ENCODE measurements around the gene DEDD2. TPM values are rescaled to one million over a fixed set of nuclear protein-coding genes. Genes with fewer than 3 reads are reported as not detected.

Gene DEDD2
- total RNA-seq, 1 experiment from 2014 or later = 34.4 TPM

DNA sequence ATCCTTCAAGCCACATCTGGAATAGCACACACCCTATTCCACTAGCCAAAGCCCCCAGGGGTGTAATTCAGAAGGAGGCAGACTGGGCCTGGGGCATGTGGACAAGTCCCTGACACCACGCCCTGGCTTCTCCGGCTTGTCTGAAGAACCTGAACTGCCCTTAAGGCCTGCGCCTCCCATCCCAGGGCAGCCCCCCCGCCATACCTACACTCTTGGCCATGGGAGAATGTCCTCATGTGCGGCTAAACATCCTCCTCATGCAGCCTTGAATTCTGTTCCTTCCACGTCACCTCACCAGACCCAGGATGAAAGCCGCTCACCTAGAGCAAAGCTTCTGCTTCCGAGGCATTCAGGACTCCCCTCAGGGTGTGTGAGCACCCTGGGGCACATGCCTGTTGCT lies 60.9 kb downstream of the DEDD2 start:
- ATAC-seq = no peak
- H3K27me3 ChIP-seq (ENCODE audit: low read length) = no peaks in the 10 kb centered on the region
- POLR2A ChIA-PET (ENCODE audit: unreplicated experiment) = no interaction called here

DNA sequence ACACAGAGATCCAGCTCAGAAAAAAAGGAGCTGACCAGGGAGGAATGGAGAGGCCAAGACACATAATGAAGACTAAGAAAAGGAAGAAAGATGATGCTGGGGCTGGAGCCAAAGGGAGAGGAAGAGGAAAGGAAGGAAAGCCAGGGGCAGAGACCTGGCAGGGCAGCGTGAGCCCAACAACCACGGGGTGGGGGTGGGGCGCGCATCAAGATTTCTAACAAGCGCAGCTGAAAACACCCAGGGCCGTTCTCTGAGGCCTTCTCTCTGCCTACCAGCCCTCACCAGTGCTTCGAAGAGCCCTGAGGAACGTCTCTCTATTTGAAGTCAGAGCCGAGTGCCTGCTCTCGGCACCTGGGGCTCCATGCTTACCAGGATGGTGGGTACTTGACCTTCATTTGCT lies 61.7 kb downstream of the DEDD2 start:
- H3K36me3 ChIP-seq (ENCODE audit: low read depth, low read length) = no peaks in the 10 kb centered on the region
- H2AFZ ChIP-seq (ENCODE audit: low read length) = no peak overlapping the region
- TF ChIP-seq EZH2phosphoT487 (IDR thresholded peaks at IDR 0.05; ENCODE audit: borderline replicate concordance, low read length) (no peak), EZH2 (IDR thresholded peaks at IDR 0.05; ENCODE audit: low read length, unreplicated experiment) (no peak), CTCF (conservative IDR thresholded peaks at IDR 0.05; ENCODE audit: low read depth, low read length) (no peak)
- DNase-seq (no peak), ATAC-seq (no peak)
- no TSS peak for BruUV-seq (replicated peaks)
- H3K27ac ChIP-seq (ENCODE audit: low read length) = no peak overlapping the region
- ChIA-PET POLR2A (ENCODE audit: unreplicated experiment) (no interaction called here), CTCF (no interaction called here)
- H3K4me2 ChIP-seq (ENCODE audit: low read length) = no peak overlapping the region
- no peaks in the 10 kb centered on the region for H3K9me3 ChIP-seq (ENCODE audit: low read length)
- H3K9me2 ChIP-seq (replicated peaks; ENCODE audit: low read length) = no peaks in the 10 kb centered on the region
- H3K4me3 ChIP-seq (ENCODE audit: low read length) = no peak overlapping the region
- intact Hi-C loops (cut with micrococcal nuclease) = no loop called here
- H3K4me1 ChIP-seq (ENCODE audit: insufficient read depth, low read length) = no peaks in the 10 kb centered on the region
- no peaks in the 10 kb centered on the region for H3K79me2 ChIP-seq (ENCODE audit: low read length)
- no peaks in the 10 kb centered on the region for H4K20me1 ChIP-seq (ENCODE audit: low read length)
- H3K9ac ChIP-seq (ENCODE audit: low read length) = no peak overlapping the region
- H3K27me3 ChIP-seq (ENCODE audit: low read length) = no peaks in the 10 kb centered on the region
- H3F3A ChIP-seq (ENCODE audit: low read length, unreplicated experiment) = no peaks in the 10 kb centered on the region

More for the DNA sequence above, 60.9 kb downstream of the DEDD2 start:
- H3K4me3 ChIP-seq (ENCODE audit: low read length) = no peak overlapping the region
- CTCF ChIA-PET = no interaction called here
- H3K4me1 ChIP-seq (ENCODE audit: insufficient read depth, low read length) = no peaks in the 10 kb centered on the region
- no peak overlapping the region for H3K4me2 ChIP-seq (ENCODE audit: low read length)
- intact Hi-C loops (cut with micrococcal nuclease) = no loop called here
- no peaks in the 10 kb centered on the region for H3K79me2 ChIP-seq (ENCODE audit: low read length)
- no peak overlapping the region for H3K9ac ChIP-seq (ENCODE audit: low read length)
- H4K20me1 ChIP-seq (ENCODE audit: low read length) = no peaks in the 10 kb centered on the region
- H3K9me2 ChIP-seq (replicated peaks; ENCODE audit: low read length) = no peaks in the 10 kb centered on the region
- no peak overlapping the region for H2AFZ ChIP-seq (ENCODE audit: low read length)
- no TSS peak for BruUV-seq (replicated peaks)
- no peak overlapping the region for H3K27ac ChIP-seq (ENCODE audit: low read length)
- DNase-seq = no peak
- H3F3A ChIP-seq (ENCODE audit: low read length, unreplicated experiment) = no peaks in the 10 kb centered on the region
- H3K9me3 ChIP-seq (ENCODE audit: low read length) = no peaks in the 10 kb centered on the region
- TF ChIP-seq EZH2 (IDR thresholded peaks at IDR 0.05; ENCODE audit: low read length, unreplicated experiment) (no peak), CTCF (conservative IDR thresholded peaks at IDR 0.05; ENCODE audit: low read depth, low read length) (no peak), EZH2phosphoT487 (IDR thresholded peaks at IDR 0.05; ENCODE audit: borderline replicate concordance, low read length) (no peak)
- H3K36me3 ChIP-seq (ENCODE audit: low read depth, low read length) = no peaks in the 10 kb centered on the region

DNA sequence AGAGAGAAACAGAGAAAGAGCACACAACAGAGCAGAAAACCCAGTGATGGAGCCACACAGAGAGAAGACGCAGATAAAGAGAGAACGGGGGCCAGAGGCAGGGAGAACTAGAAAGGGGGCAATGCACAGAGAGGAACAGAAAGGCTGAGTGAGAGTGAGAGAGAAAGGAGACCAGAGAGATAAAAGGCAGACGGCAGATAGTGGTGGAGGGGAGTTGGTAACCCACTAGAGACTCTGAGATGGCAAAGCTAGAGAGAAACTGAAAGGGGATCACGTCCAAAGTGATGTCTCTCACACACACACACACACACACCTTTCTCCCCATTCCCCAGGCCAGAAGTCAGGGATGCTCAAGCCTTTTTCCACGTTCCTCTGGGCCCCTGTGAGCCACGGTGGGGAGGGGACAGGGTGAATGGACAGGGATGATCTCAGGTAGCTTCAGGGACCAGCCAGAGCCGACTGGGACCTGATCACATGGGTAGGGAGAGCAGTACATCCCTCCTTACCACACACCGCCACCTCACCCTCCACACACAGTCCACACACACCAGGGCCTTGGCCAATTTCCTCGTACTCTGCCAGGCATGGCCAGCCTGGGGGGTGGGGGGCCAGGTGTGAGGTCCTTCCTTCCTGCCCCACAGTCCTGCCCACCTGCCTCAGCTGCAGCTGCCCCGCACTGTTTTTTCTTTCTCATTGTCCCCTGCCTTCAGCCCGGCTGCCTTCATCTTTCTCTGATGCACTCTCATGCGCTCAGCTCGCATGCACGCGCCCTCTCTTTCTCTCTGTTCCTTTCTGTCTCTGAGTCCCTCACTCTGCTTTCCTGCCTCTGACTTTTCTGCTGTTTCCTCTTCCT lies 62.8 kb downstream of the DEDD2 start:
- Histone ChIP-seq H3K36me3 (ENCODE audit: low read depth, low read length) (no peaks in the 10 kb centered on the region), H3K27ac (ENCODE audit: low read length) (no peak overlapping the region), H2AFZ (ENCODE audit: low read length) (no peak overlapping the region), H3K4me3 (ENCODE audit: low read length) (no peak overlapping the region), H3K4me1 (ENCODE audit: insufficient read depth, low read length) (no peaks in the 10 kb centered on the region), H4K20me1 (ENCODE audit: low read length) (no peaks in the 10 kb centered on the region), H3K79me2 (ENCODE audit: low read length) (no peaks in the 10 kb centered on the region), H3K4me2 (ENCODE audit: low read length) (no peak overlapping the region), H3K9me2 (replicated peaks; ENCODE audit: low read length) (no peaks in the 10 kb centered on the region), H3K9ac (ENCODE audit: low read length) (no peak overlapping the region), H3F3A (ENCODE audit: low read length, unreplicated experiment) (no peaks in the 10 kb centered on the region), H3K27me3 (ENCODE audit: low read length) (no peaks in the 10 kb centered on the region), H3K9me3 (ENCODE audit: low read length) (no peaks in the 10 kb centered on the region)
- intact Hi-C loops (cut with micrococcal nuclease) = no loop called here
- BruUV-seq (replicated peaks) = no TSS peak
- CTCF ChIA-PET = no interaction called here
- TF ChIP-seq EZH2 (IDR thresholded peaks at IDR 0.05; ENCODE audit: low read length, unreplicated experiment) = no peak
- no peak for TF ChIP-seq CTCF (conservative IDR thresholded peaks at IDR 0.05; ENCODE audit: low read depth, low read length)
- no peak for TF ChIP-seq EZH2phosphoT487 (IDR thresholded peaks at IDR 0.05; ENCODE audit: borderline replicate concordance, low read length)
- ATAC-seq = no peak
- POLR2A ChIA-PET (ENCODE audit: unreplicated experiment) = no interaction called here
- no peak for DNase-seq
